H1 (cell line): Measurements from ENCODE around the gene TGOLN2. TPM values are rescaled to one million over a fixed set of nuclear protein-coding genes. Genes with fewer than 3 reads are reported as not detected.

ENCODE experiments used
- CTCF ChIA-PET: fragments of 300-600 bp; sonication (Branson Sonifier 250); formaldehyde crosslinking; loops from one replicate; lab custom pipeline; 2021; ENCODE audit not compliant: partially characterized antibody; lab: Charles Lee
- POLR2A ChIA-PET: fragments of 300-600 bp; sonication (Branson Sonifier 250); formaldehyde crosslinking; loops from one replicate; lab custom pipeline; 2021; ENCODE audit warnings: inconsistent platforms; ENCODE audit not compliant: partially characterized antibody; lab: Charles Lee
- DNase-seq, 2 experiments: peaks; one replicate each; pipeline versions ENCODE4 v3.0.0 to v3.0.0-alpha.2; 2010 to 2022; ENCODE audit warnings: low spot score in 2 of 2, low read depth in 1 of 2, mixed read lengths in 1 of 2
- FAIRE-seq: peaks from 2 replicates; lab custom pipeline; 2011; peaks lifted over from hg19 to GRCh38; lab: Jason Lieb, UNC
- H2AFZ ChIP-seq: 2 replicates; pipeline ENCODE4 v1.8.1; 2012; ENCODE audit warnings: low read length, inconsistent platforms
- H2AK5ac ChIP-seq: 2 replicates; pipeline ENCODE4 v1.6.1; 2013; ENCODE audit warnings: low read depth, low read length
- H2BK120ac ChIP-seq: replicated peaks from 2 replicates; pipeline ENCODE3; 2013; ENCODE audit warnings: low read depth, low read length, inconsistent platforms
- H2BK12ac ChIP-seq: 2 replicates; pipeline ENCODE4 v1.6.1; 2013; ENCODE audit warnings: low read depth, low read length
- H2BK15ac ChIP-seq: 2 replicates; pipeline ENCODE4 v1.6.1; 2013; ENCODE audit warnings: low read length
- H2BK20ac ChIP-seq: 2 replicates; pipeline ENCODE4 v1.6.1; 2013; ENCODE audit warnings: low read length
- H2BK5ac ChIP-seq: 2 replicates; pipeline ENCODE4 v1.6.1; 2013; ENCODE audit warnings: low read depth, low read length
- H3K14ac ChIP-seq: 2 replicates; pipeline ENCODE4 v1.6.1; 2013; ENCODE audit warnings: inconsistent platforms; ENCODE audit not compliant: insufficient read length
- H3K18ac ChIP-seq: 2 replicates; pipeline ENCODE4 v1.6.1; 2013; ENCODE audit warnings: low read length; ENCODE audit errors: extremely low read depth
- H3K23ac ChIP-seq: 2 replicates; pipeline ENCODE4 v1.6.1; 2013; ENCODE audit warnings: inconsistent platforms; ENCODE audit not compliant: insufficient read length
- H3K23me2 ChIP-seq: 2 replicates; pipeline ENCODE4 v1.6.1; 2013; ENCODE audit warnings: low read depth, low read length
- H3K27ac ChIP-seq: 2 replicates; pipeline ENCODE4 v1.6.1; 2011; ENCODE audit warnings: low read depth, low read length, inconsistent platforms
- H3K27me3 ChIP-seq, 4 experiments: replicated peaks in 1 of 4; 1 replicate in 1 of 4; 2 replicates in 3 of 4; pipeline versions ENCODE4 v1.6.1 to v1.8.1; 2011 to 2013; ENCODE audit warnings: low read length in 3 of 4, mild to moderate bottlenecking in 3 of 4, inconsistent platforms in 2 of 4, mixed read lengths in 2 of 4, moderate library complexity in 1 of 4; ENCODE audit not compliant: control insufficient read depth in 3 of 4, insufficient read depth in 3 of 4; ENCODE audit errors: extremely low read depth in 1 of 4
- H3K36me3 ChIP-seq, 4 experiments: 2 replicates each; pipeline versions ENCODE4 v1.6.1 to v1.8.1; 2011 to 2013; ENCODE audit warnings: mild to moderate bottlenecking in 4 of 4, low read length in 3 of 4, moderate library complexity in 2 of 4, control low read depth in 1 of 4, inconsistent platforms in 1 of 4; ENCODE audit not compliant: insufficient read depth in 4 of 4, control insufficient read depth in 2 of 4
- H3K4ac ChIP-seq: replicated peaks from 2 replicates; pipeline ENCODE3; 2013; ENCODE audit warnings: low read length, low read depth, mixed read lengths, inconsistent platforms; ENCODE audit not compliant: insufficient read length
- H3K4me1 ChIP-seq, 4 experiments: replicated peaks in 1 of 4; 1 replicate in 1 of 4; 2 replicates in 3 of 4; pipeline versions ENCODE4 v1.6.1 to v1.8.1; 2011 to 2013; ENCODE audit warnings: low read length in 3 of 4, inconsistent platforms in 2 of 4, mixed read lengths in 1 of 4; ENCODE audit not compliant: insufficient read depth in 4 of 4, control insufficient read depth in 3 of 4
- H3K4me2 ChIP-seq, 2 experiments: 2 replicates each; pipeline versions ENCODE4 v1.6.1 to v1.8.1; 2011 to 2013; ENCODE audit warnings: low read depth in 2 of 2, low read length in 2 of 2, control low read depth in 1 of 2, inconsistent platforms in 1 of 2, mild to moderate bottlenecking in 1 of 2; ENCODE audit not compliant: insufficient read depth in 1 of 2
- H3K4me3 ChIP-seq, 4 experiments: fragments of 200-600, 300-600 bp in 1 of 4; sonication (generic), shearing (Covaris generic), sonication (Bioruptor Twin) in 1 of 4; 2 replicates each; pipeline versions ENCODE4 v1.5.1 to v1.8.1; 2011 to 2016; ENCODE audit warnings: low read length in 4 of 4, low read depth in 3 of 4, control low read depth in 2 of 4, inconsistent platforms in 2 of 4, mild to moderate bottlenecking in 2 of 4, mixed read lengths in 1 of 4, moderate library complexity in 1 of 4; ENCODE audit not compliant: insufficient read depth in 2 of 4; ENCODE audit errors: extremely low read depth in 1 of 4
- H3K56ac ChIP-seq: replicated peaks from 2 replicates; pipeline ENCODE3; 2013; ENCODE audit warnings: low read depth, mild to moderate bottlenecking, mixed read lengths, low read length, inconsistent platforms; ENCODE audit not compliant: insufficient read length
- H3K79me1 ChIP-seq: 2 replicates; pipeline ENCODE4 v1.6.1; 2013; ENCODE audit warnings: low read depth, low read length, control low read depth
- H3K79me2 ChIP-seq, 2 experiments: 2 replicates each; pipeline versions ENCODE4 v1.6.1 to v1.8.1; 2012 to 2013; ENCODE audit warnings: low read length in 2 of 2, mild to moderate bottlenecking in 2 of 2, inconsistent platforms in 1 of 2; ENCODE audit not compliant: insufficient read depth in 2 of 2, control insufficient read depth in 1 of 2
- H3K9ac ChIP-seq, 4 experiments: replicated peaks in 1 of 4; 1 replicate in 1 of 4; 2 replicates in 3 of 4; pipeline versions ENCODE4 v1.6.1 to v1.8.1; 2011 to 2013; ENCODE audit warnings: low read depth in 3 of 4, low read length in 3 of 4, control low read depth in 2 of 4, mild to moderate bottlenecking in 2 of 4, moderate library complexity in 2 of 4, inconsistent platforms in 1 of 4; ENCODE audit errors: extremely low read depth in 1 of 4
- H3K9me3 ChIP-seq, 2 experiments: 2 replicates each; pipeline versions ENCODE4 v1.6.1 to v1.8.1; 2012 to 2013; ENCODE audit warnings: mild to moderate bottlenecking in 2 of 2, moderate library complexity in 2 of 2, control low read depth in 1 of 2, inconsistent platforms in 1 of 2, low read depth in 1 of 2, low read length in 1 of 2, mixed read lengths in 1 of 2; ENCODE audit not compliant: insufficient read depth in 2 of 2
- H4K20me1 ChIP-seq, 2 experiments: replicated peaks in 1 of 2; 2 replicates each; pipeline versions ENCODE3 to v1.8.1; 2011 to 2013; ENCODE audit warnings: inconsistent platforms in 2 of 2, low read length in 2 of 2, mild to moderate bottlenecking in 1 of 2; ENCODE audit not compliant: insufficient read depth in 2 of 2, control insufficient read depth in 1 of 2
- H4K5ac ChIP-seq: 2 replicates; pipeline ENCODE4 v1.6.1; 2013; ENCODE audit warnings: low read length, low read depth, mixed read lengths, inconsistent platforms; ENCODE audit not compliant: insufficient read length
- H4K8ac ChIP-seq: 2 replicates; pipeline ENCODE4 v1.8.0; 2013; ENCODE audit warnings: mild to moderate bottlenecking, moderate library complexity, low read length, inconsistent platforms; ENCODE audit not compliant: insufficient read depth; ENCODE audit errors: extremely low read depth
- H4K91ac ChIP-seq: replicated peaks from 2 replicates; pipeline ENCODE3; 2013; ENCODE audit warnings: low read length, mixed read lengths, inconsistent platforms; ENCODE audit not compliant: insufficient read length
- CHD2 ChIP-seq: IDR thresholded peaks from 2 replicates; pipeline ENCODE4 v1.6.1; 2012; ENCODE audit warnings: low read length, improper control_type of control experiment
- EGR1 ChIP-seq: IDR thresholded peaks from 2 replicates; pipeline ENCODE4 v1.6.1; 2011; ENCODE audit warnings: low read depth, low read length, borderline replicate concordance
- EZH2 ChIP-seq: fragments of 200-600 bp; sonication (generic); IDR thresholded peaks from 2 replicates; pipeline ENCODE4 v1.7.1; 2012; ENCODE audit warnings: low read depth, mild to moderate bottlenecking, moderate library complexity, low read length, inconsistent platforms; ENCODE audit not compliant: severe bottlenecking
- GABPA ChIP-seq: IDR thresholded peaks from 2 replicates; pipeline ENCODE4 v1.6.1; 2011; ENCODE audit warnings: mild to moderate bottlenecking, low read length, moderate library complexity, borderline replicate concordance; ENCODE audit not compliant: insufficient read depth
- PHF8 ChIP-seq: fragments of 200-600 bp; sonication (generic); conservative IDR thresholded peaks from 2 replicates; pipeline ENCODE4 v1.7.1; 2012; ENCODE audit warnings: low read depth, mild to moderate bottlenecking, inconsistent platforms, low read length, moderate library complexity
- RNF2 ChIP-seq: fragments of 200-900, 300-1000 bp; sonication (generic); IDR thresholded peaks from 2 replicates; pipeline ENCODE4 v1.7.1; 2016; ENCODE audit warnings: borderline replicate concordance, low read depth, mild to moderate bottlenecking, antibody characterized with exemption, low read length; ENCODE audit not compliant: poor library complexity, severe bottlenecking; ENCODE audit errors: missing control alignments
- SIN3A ChIP-seq, 2 experiments: IDR thresholded peaks in 1 of 2; conservative IDR thresholded peaks in 1 of 2; 2 replicates each; pipeline ENCODE4 v1.6.1; 2011 to 2012; ENCODE audit warnings: low read length in 2 of 2, improper control_type of control experiment in 1 of 2, low read depth in 1 of 2, mild to moderate bottlenecking in 1 of 2
- SIRT6 ChIP-seq: IDR thresholded peaks from one replicate; pipeline ENCODE4 v1.7.1; 2012; ENCODE audit warnings: low read length, inconsistent platforms
- SIX5 ChIP-seq: IDR thresholded peaks from 2 replicates; pipeline ENCODE4 v1.6.1; 2011; ENCODE audit warnings: mild to moderate bottlenecking, low read depth, low read length
- SUZ12 ChIP-seq: fragments of 200-600 bp; sonication (generic); IDR thresholded peaks from 2 replicates; pipeline ENCODE4 v1.6.1; 2012; ENCODE audit warnings: mild to moderate bottlenecking, inconsistent platforms, low read length, moderate library complexity, mixed read lengths
- TAF1 ChIP-seq: IDR thresholded peaks from 2 replicates; pipeline ENCODE4 v1.6.1; 2011; ENCODE audit warnings: mild to moderate bottlenecking, low read depth, low read length
- YY1 ChIP-seq: IDR thresholded peaks from 2 replicates; pipeline ENCODE4 v1.6.1; 2011; ENCODE audit warnings: low read depth, mild to moderate bottlenecking, low read length
- whole genome bisulfite sequencing, 2 experiments: shearing (Covaris generic) in 1 of 2; methylation state at CpG; one replicate each; pipeline versions ENCODE4 v1.1.6 to v1.1.7; 2013 to 2015; ENCODE audit warnings: low lambda C conversion rate in 2 of 2, mixed read lengths in 2 of 2, inconsistent platforms in 1 of 2, low coverage in 1 of 2, missing lambda C conversion rate in 1 of 2; ENCODE audit not compliant: insufficient replicate concordance in 2 of 2, insufficient coverage in 1 of 2, insufficient read length in 1 of 2; ENCODE audit errors: extremely low coverage in 1 of 2, missing lambda C conversion rate in 1 of 2; 5-methylcytosine and 5-hydroxymethylcytosine counted together
- polyA plus RNA-seq, 7 experiments: library from polyadenylated mRNA; depleted of rRNA in 3 of 7; stranded (reverse) in 5 of 7; unstranded in 2 of 7; fragments of >200 nt in 5 of 7; fragments of 200-250 nt in 2 of 7; gene quantifications; 1 replicate in 5 of 7; 2 replicates in 1 of 7; 4 replicates in 1 of 7; pipeline versions ENCODE4 v1.2.1 to v1.2.3, GENCODE V29; 2011 to 2013; ENCODE audit warnings: missing spikeins in 2 of 7, mixed read lengths in 2 of 7
- total RNA-seq: library from RNA; stranded (reverse); fragmentation: NEBNext Ultra II Directional; extraction: Animal tissue kit (Norgen Biotek cat#: 25700); gene quantifications from 2 replicates; pipeline ENCODE4 v1.2.1, GENCODE V29; 2021
- TF ChIP-seq, protein P1 (sequence below): IDR thresholded peaks from 2 replicates; pipeline ENCODE4 v1.6.1; 2012; ENCODE audit warnings: inconsistent platforms

The TGOLN2 gene
- total and polyA plus RNA-seq, 2 of the 8 experiments (the other 6 are each of a cell fraction or from before 2014, with no cell fraction given): 33.9 to 38.9 TPM

GRCh38 chr2:85357736-85358135 lies 29.9 kb upstream of the TGOLN2 start:
- Histone ChIP-seq H3K56ac (no peak overlapping the region), H2AFZ (no peak overlapping the region), H2AK5ac (no peak overlapping the region), H2BK15ac (no peak overlapping the region), H2BK20ac (no peak overlapping the region), H3K79me1 (no peaks in the 10 kb centered on the region), H3K27me3 (no peaks in the 10 kb centered on the region), H4K91ac (no peak overlapping the region), H3K23ac (no peak overlapping the region), H2BK12ac (no peak overlapping the region), H3K14ac (no peak overlapping the region), H3K23me2 (peaks cover 8% of the 10 kb centered on the region), H3K9ac (no peak overlapping the region), H2BK5ac (no peak overlapping the region), H4K5ac (no peak overlapping the region), H3K4me2 (no peak overlapping the region), H3K4me1 (peaks cover 0 to 3% (median 1%) of the 10 kb centered on the region in 4 experiments; a peak in 2 of 7 replicates), H4K8ac (no peak overlapping the region), H3K18ac (no peak overlapping the region), H3K4ac (no peak overlapping the region), H3K4me3 (no peak overlapping the region), H4K20me1 (no peaks in the 10 kb centered on the region), H3K9me3 (no peaks in the 10 kb centered on the region), H3K27ac (no peak overlapping the region), H3K36me3 (peaks cover 0 to 2% (median 0%) of the 10 kb centered on the region in 4 experiments; a peak in 1 of 8 replicates), H3K79me2 (no peaks in the 10 kb centered on the region), H2BK120ac (no peak overlapping the region)
- POLR2A ChIA-PET: interaction anchor here (0.6 to 1.8 kb wide), 3 partner anchors 8 to 188 kb away, joined by 4 to 9 read pairs (median 4); no protein-coding TSS in a partner anchor
- 93% methylated on average over 3 of the region's 3 CpGs; no CpG with 5 or more reads in 1 of the 2 experiments for WGBS, 2 experiments
- no peak for FAIRE-seq
- DNase-seq: no peak
- CTCF ChIA-PET: interaction anchor here (1.6 to 2.9 kb wide), 3 partner anchors 9 to 57 kb away, joined by 4 to 9 read pairs (median 8); no protein-coding TSS in a partner anchor
- TF ChIP-seq EZH2 (no peak), YY1 (no peak), TAF1 (no peak), EGR1 (no peak), CHD2 (no peak), RNF2 (no peak), GABPA (no peak), PHF8 (no peak), SIRT6 (no peak), SIN3A (conservative IDR thresholded peaks at IDR 0.05 in 1 of 2, IDR thresholded peaks at IDR 0.05 in 1 of 2; ENCODE audit: low read depth in 1 of 2, low read length in 2 of 2) (no peak), SIX5 (no peak), SUZ12 (no peak)
- TF ChIP-seq, protein P1, sequence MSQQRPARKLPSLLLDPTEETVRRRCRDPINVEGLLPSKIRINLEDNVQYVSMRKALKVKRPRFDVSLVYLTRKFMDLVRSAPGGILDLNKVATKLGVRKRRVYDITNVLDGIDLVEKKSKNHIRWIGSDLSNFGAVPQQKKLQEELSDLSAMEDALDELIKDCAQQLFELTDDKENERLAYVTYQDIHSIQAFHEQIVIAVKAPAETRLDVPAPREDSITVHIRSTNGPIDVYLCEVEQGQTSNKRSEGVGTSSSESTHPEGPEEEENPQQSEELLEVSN: no peak
